Measurements from ENCODE around the gene FBH1.

Gene FBH1

GRCh38 chr10:5978230-5978489 is 88.1 kb downstream of the FBH1 start:
- no peak for DNase-seq (ENCODE audit: low read depth in 2 of 2)

GRCh38 chr10:5981529-5981928 is 91.5 kb downstream of the FBH1 start:
- no peak for DNase-seq (ENCODE audit: low read depth in 2 of 2)

- no peak for DNase-seq (ENCODE audit: low read depth in 2 of 2)
These were observed 93.7 kb downstream of the FBH1 start for GRCh38 chr10:5983774-5984173.

GRCh38 chr10:5985029-5985428 is 95.0 kb downstream of the FBH1 start:
- no peak for DNase-seq (ENCODE audit: low read depth in 2 of 2)
